T-helper 9 cell (primary cell): Measurements from ENCODE around the gene MST1.

Experiments
- DNase-seq: peaks from one replicate; pipeline ENCODE4 v3.0.0-alpha.2; 2020
- total RNA-seq, 2 donors: gene quantifications; one replicate each; lab custom pipeline; 2026; lab: John Stamatoyannopoulos, UW

The MST1 gene
- total RNA-seq: 2.9 to 3.0 reads per million in 2 donors

DNA sequence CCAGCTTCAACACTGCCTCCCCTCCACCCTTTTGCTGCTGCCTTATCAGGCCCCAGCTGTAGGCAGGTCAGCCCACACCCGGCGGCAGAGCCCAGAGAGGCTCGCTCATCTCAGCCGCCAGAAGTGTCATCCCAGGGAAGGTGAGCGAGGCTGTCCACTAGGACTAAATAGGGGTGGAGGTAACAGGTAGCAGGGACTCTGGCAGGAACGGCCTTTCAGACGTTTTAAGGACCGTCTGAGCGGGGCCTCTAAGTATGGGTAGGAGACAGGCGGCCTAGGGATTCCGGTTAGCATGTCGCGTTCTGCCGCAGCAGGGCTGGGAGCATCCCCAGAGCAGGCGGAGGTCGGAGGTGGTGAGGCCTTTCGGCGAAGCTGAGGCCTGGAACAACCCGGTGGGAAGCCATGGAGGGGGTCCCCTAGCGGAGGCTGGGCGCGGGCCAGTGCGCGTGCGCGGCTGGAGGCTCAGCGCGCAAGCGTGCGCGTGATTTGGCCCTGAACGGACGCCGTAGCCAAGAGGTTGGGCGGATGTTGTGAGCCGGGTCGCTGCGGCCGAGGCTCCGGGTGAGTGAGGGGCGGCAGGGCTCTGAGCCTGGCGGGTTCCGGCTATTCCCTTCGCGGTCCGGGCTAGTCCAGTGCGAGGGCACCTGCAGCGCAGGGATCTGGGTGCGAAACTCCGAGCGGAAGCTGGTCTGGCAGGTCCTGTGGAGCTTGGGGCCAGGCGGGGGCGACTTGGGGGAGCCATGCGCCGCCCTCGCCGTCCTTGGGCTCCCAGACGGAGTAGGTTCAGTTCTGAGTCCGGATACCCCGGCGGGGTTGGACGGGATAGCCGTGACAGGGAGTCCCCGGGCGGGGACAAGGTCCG lies at the start of gene MST1, which contains the start of gene RNF123:
TSS of gene MST1 (minus strand) at position 429 of the 862 bp plus-strand sequence. CDS start 783 bp downstream, outside the sequence.
TSS of gene RNF123 (plus strand) at position 512 of the 862 bp plus-strand sequence. CDS start 1,609 bp downstream, outside the sequence.
- peak; percentile 93 for DNase-seq

GRCh38 chr3:49738067-49738713 lies 48.9 kb upstream of the MST1 start:
- DNase-seq: no peak

DNA sequence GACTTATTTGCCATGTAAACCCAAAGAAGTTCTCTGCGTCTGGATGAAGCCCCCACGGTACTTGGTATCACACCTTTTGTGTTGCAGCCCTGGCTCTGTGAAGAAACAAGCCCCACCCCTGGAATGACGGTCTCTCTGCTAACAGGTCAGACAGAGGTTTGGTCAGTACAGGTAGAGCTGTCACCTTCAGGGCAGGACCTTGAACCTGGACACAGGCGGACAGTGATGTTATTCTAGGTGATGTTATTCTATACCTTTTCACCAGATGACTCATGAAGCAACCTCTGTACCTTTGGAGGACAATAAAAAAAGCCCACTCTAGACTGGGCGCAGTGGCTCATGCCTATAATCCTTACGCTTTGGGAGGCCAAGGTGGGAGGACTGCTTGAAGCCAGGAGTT lies 45.5 kb upstream of the MST1 start:
- no peak for DNase-seq

DNA sequence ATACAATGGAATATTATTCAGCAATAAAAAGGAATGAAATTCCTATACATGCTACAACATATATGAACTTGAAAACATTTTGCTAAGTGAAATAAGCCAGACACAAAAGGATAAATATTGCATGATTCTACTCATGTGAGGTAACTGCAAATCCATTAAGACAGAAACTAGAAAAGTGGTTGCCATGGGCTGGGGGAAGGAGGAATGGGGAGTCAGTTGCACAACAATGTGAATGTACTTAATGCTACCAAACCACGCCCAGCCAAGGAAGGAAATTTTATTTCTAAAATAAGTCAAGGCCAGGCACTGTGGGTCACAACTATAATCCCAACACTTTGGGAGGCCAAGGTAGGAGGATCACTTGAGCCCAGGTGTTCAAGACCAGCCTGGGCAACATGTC lies 44.3 kb upstream of the MST1 start:
- DNase-seq: no peak

- no peak for DNase-seq
These were observed 43.3 kb upstream of the MST1 start for GRCh38 chr3:49732597-49732996.

DNA sequence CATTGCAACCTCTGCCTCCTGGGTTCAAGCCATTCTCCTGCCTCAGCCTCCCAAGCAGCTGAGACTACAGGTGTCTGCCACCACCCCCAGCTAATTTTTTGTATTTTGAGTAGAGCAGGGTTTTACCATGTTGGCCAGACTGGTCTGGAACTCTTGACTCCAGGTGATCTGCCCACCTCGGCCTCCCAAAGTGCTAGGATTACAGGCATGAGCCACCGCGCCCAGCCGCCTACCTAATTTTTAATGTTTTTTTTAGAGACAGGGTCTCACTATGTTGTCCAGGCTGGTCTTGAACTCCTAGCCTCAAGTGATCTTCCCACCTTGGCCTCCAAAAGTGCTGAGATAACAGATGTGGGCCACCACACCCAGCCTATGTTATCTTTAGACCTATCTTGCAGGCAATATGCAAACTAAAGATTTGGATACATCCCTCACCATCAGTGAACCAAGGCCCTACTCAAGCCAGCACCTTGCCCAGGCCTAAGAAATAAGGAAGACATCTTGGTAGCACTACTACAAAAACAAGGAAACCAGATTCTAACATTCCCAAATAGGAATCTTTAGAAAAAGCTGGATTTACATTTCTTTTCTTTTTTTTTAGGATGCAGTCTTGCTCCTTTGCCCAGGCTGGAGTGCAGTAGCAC lies 40.8 kb upstream of the MST1 start:
- DNase-seq: no peak

- DNase-seq: no peak
These were observed 38.7 kb upstream of the MST1 start for GRCh38 chr3:49727924-49728361.

DNA sequence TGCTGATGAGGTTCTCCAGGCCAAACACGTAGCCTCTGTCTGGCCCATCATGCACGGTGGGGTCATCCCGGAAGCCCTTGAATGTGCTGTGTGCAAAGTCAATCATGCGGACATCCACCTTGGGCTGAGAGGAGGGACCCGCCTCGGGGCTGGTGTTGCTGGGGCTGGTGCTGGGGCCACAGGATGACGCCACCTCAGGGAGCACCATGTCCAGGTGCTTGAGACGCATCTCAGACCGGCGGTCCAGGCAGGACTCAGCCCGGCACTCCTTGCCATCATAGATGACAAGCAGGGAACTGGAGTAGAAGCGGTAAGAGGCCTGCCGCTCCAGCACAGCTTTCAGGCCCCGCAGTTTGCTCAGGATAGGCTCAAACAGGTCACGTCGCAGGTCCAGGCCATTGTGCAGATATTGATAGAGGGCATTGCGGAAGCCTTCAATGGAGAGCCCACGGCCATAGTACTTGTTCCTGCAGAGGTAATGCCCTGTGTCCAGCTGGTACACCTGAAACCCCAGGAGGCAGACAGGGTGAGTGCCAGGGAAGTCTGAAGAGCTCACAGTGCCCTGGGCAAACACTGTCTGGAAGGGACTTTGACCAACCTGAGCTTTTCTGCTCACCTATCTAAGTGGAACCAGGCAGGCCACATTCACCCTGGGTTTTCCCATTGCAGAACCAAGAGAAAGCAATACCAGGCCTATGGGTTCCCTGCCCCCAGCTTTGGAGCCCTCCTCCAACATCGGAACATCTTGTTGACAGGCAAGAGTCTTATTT lies 38.1 kb upstream of the MST1 start:
- no peak for DNase-seq

DNA sequence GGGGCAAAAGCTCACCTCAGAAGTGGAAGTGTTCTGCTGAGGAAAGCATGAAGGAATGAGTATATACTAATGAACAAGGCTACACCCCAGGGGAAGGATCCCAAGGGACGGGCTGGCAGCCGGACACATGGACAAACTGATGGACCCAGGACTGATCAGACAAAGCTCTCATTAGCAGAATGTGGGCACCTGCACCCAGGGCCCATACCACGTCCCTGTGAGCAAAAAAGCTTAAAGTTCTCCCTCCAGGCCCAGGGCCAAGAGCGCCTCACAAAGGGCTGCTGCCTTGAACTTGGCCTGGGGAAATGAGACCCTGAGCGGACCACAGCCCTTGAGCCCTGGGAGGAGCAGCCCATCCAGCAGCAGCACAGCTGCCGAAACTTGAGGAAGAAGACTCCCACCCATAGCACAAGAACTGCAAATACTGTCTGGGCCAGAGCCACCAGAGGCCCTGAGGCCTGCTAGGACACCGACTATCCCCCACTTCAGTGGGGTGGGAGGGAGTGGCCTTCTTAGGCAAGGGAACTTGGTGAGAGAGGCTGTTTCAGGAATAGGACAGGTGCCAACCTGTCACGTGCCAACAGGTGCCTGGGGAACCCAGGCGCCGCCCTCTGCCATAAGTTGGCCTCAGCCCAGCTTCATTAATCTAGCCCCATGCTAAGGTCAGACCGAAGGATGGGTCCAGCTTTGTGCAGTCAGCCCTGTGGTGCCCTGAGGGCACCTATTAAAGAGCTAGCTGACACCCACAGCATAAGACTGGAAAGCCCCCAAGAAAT lies 36.8 kb upstream of the MST1 start:
- DNase-seq: no peak

DNA sequence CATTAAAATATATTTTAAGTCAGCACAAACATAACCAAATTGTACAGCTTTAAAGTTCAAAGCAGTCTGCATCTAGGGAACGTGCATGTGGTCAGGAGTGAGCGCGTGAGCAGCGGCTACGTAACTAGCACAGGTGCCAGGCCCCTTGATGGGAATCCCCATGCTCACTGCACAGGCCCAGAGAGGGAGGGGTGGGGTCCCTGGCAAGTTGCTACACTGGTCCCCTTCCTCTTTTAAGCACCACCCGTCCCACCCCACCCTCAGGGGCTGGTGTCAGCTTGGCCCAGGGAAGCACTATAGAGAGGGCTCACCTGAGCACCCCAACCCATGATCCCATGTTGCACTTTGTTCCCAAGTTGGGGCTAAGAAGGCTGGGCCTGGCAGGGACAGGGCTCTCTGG lies 35.3 kb upstream of the MST1 start:
- peak; percentile 25 for DNase-seq

DNA sequence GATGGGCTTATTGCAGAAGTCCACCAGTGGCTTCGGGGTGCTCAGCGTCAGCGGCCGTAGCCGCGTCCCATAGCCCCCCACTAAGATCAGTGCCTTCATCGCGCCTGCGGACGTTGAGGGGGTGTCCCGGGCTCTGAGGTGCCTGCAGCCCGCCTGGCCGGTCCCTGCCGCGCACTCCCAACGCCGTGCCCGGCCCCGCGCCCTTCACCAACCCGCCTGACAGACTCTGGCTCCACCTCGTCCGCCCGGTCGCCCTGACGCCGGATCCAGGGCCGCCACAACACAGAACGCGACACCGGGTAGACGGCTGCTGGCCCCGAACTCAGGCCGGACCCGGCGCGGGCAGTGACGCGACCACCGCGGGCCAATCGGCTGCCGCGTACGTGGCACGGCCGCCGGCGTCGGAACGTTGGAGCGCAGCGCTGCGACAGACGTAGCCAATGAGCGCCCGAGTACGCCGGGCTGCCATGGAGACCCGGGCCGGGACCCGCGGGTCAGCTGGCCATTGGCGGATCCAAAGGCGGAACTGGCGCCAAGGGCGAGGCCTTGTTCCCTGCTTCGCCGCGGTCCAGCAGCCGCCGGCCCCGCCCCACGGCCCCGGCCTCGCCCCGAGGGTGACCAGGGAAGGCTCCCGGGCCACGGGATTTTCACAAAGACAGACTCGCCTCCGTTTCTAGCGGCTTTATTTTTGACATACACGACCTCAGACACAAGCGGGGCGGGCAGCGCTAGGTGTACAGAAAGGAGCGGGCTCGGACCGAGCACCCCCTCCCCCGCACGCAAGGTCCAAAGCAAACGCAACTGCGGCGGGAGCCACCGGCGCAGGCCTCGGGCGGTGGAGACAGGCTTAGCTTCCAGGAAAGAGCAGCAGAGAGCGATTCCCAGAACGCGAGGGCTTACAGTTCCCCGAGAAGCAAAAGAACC lies 34.6 kb upstream of the MST1 start, which contains the start of gene GMPPB:
TSS of gene GMPPB (minus strand) at position 324 of the 924 bp plus-strand sequence. CDS start at position 99, 225 bp downstream.
- DNase-seq: peak; percentile 88

GRCh38 chr3:49723296-49723627 lies 34.0 kb upstream of the MST1 start:
- peak; percentile 54 for DNase-seq

DNA sequence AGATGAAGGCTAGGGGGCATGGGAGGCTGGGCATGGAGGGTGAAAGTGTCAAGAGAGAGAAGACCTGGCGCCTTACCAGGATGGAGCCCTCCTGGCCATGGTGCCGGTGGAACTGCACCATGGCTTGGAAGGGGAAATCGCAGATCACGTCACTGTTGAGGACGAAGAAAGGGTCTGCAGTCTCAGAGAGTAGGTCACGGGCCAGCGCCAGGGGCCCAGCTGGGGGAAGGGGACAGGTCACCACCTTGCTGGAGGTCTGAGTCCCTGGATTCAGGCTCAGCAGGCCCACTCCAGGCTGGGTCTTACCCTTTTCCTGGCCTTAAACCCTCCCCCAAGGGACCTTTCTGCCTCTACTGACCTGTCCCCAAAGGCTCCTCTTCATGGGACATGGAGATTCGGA lies 33.6 kb upstream of the MST1 start:
- no peak for DNase-seq

DNA sequence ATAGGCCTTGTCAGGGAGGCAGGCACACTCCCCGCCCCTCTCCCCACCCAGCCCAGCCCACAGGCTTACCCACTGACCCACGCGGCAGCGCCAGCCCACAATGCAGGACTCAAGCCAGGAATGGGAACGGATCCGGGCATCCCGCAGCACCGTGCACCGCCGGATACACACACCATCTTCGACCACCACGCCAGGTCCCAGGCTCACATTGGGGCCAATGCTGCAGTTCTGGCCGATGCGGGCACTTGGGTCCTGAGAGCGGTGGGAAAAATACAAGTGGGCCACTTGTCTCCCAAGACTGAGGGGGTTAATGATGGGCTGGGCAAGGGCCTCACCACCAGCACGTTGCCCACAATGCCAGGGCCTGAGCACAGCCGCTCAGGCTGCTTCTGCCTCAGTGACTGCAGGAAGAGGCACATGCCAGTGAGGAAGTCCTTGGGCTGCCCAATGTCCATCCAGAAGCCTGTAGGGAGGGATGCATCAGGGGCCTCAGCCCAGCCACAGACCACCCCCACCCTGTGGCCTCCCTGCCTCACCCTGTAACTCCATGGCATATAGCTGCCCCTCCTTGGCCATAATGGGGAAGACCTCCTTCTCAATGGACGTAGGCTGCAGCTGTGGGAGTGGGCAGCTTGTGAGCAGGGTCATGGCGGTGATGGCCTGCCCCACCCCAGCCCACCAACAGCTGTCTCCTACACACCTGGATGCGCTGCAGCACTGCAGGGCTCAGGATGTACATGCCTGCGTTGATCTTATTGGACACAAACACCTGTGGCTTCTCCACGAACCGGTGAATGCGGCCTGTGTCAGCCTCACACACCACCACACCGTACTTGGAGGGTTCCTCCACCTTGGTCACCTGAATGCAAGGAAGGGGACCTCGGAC lies 32.9 kb upstream of the MST1 start:
- no peak for DNase-seq

- DNase-seq: no peak
These were observed 32.3 kb upstream of the MST1 start for GRCh38 chr3:49721596-49721895.

DNA sequence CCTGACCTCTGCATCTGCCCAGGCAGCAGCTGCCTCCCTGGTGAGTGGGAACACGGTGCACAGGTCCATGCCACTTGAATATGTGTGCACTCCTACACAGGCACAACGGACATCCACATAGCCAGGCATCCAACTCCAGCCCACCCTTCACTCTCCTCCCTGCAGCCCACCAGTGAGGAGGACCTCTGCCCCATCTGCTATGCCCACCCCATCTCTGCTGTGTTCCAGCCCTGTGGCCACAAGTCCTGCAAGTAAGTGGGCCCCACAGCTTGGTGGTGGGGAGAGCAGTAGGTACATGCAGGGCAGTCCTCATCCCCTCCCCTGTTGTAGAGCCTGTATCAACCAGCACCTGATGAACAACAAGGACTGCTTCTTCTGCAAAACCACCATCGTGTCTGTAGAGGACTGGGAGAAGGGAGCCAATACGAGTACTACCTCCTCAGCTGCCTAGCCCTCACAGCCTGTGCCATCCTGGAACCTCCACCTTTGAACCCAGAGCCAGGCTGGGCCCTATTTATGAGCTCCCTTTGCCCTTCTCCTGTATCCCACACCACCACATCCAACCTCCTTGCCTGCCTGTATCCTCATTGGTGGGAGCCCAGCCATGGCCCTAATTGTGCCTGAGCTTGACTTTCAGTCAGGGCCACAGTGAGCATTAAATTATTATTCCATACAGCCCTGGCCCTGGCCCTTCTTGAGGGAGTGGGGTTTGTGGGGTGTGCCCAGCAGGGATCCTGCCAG lies 31.8 kb upstream of the MST1 start:
- no peak for DNase-seq

DNA sequence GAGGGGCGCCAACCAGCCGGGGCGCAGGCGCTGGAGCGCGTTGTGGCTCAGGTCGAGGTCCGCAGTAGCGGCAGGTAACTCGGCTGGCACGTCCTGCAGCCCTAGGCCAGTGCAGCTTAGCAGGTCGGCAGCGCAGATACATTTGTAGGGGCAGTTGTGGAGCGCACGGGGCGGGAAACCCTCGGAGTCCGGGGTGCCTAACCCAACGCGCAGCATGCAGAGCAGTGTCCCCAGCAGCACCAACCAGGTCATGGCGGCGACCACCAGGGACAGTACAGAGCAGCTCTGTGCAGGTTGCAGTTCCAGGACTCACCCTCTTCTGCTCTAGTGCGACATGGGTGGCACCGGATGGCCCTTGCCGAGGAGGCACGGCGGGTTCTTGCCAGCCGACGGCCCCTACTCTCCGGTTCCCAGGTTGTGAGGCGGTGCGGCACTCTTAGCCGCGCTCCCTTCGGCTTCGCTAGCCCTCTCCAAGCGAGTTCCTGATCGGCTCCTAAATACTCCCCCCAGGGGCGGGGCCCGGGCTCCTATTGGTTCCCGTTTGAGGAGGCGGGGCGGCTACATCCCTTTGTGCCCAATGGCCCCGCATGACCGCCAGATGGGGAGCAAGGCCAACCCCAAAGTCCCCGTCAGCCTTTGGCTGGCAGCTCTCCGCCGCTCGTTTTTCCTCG lies 30.1 kb upstream of the MST1 start, which contains the start of gene AMIGO3:
TSS of gene AMIGO3 (minus strand) at position 471 of the 671 bp plus-strand sequence. CDS start at position 252, 219 bp downstream.
- DNase-seq: peak; percentile 87

GRCh38 chr3:49718858-49719213 lies 29.6 kb upstream of the MST1 start:
- DNase-seq: no peak
